Spleen (tissue), 7 donors: ENCODE results near the gene GJA10.

ENCODE experiments used
- CTCF ChIP-seq, 11 experiments: fragments of 200-600 bp in 7 of 11; fragments of 450-650 bp in 4 of 11; sonication (generic) in 4 of 11; IDR thresholded peaks in 8 of 11; conservative IDR thresholded peaks in 3 of 11; 1 replicate in 7 of 11; 2 replicates in 4 of 11; pipeline versions ENCODE4 v1.4.0 to v1.8.0; 2016 to 2021; ENCODE audit warnings: antibody characterized with exemption in 11 of 11, inconsistent platforms in 4 of 11, mild to moderate bottlenecking in 1 of 11
- POLR2A ChIP-seq, 3 donors: fragments of 450-650 bp; IDR thresholded peaks; one replicate each; pipeline ENCODE4 v1.5.1; 2017; ENCODE audit warnings: antibody characterized with exemption in 3 of 3, mild to moderate bottlenecking in 1 of 3
- POLR2AphosphoS5 ChIP-seq, 3 donors: sonication (generic); formaldehyde crosslinking; IDR thresholded peaks; one replicate each; pipeline ENCODE4 v1.5.1; 2017; ENCODE audit warnings: antibody characterized with exemption in 3 of 3
- donor health status: DM: no; HTN: no; CAD: no; lungs with moderate emphysema.
- donor health status: DM: no; HTN: no; CAD: no.
- donor health status: DM: no; HTN: no; CAD: no.

GRCh38 chr6:89936177-89936576 lies 41.9 kb downstream of the GJA10 start:
- TF ChIP-seq POLR2A (IDR thresholded peaks at IDR 0.05), result no peak
- no peak for TF ChIP-seq CTCF (IDR thresholded peaks at IDR 0.05 in 8 of 11, conservative IDR thresholded peaks at IDR 0.05 in 3 of 11)
- TF ChIP-seq POLR2AphosphoS5 (IDR thresholded peaks at IDR 0.05), result no peak
